Stimulated activated CD8-positive, alpha-beta memory T cell treated with anti-CD3 and anti-CD28 coated beads, Interleukin-15, amount 100 ng/mL, for 48 hours (primary cell): ENCODE measurements around the gene IQSEC2.

ENCODE experiments used
- DNase-seq, 2 donors: peaks; one replicate each; pipeline ENCODE4 v3.0.0-alpha.2; 2020; ENCODE audit warnings: low read depth in 2 of 2

IQSEC2 gene

DNA sequence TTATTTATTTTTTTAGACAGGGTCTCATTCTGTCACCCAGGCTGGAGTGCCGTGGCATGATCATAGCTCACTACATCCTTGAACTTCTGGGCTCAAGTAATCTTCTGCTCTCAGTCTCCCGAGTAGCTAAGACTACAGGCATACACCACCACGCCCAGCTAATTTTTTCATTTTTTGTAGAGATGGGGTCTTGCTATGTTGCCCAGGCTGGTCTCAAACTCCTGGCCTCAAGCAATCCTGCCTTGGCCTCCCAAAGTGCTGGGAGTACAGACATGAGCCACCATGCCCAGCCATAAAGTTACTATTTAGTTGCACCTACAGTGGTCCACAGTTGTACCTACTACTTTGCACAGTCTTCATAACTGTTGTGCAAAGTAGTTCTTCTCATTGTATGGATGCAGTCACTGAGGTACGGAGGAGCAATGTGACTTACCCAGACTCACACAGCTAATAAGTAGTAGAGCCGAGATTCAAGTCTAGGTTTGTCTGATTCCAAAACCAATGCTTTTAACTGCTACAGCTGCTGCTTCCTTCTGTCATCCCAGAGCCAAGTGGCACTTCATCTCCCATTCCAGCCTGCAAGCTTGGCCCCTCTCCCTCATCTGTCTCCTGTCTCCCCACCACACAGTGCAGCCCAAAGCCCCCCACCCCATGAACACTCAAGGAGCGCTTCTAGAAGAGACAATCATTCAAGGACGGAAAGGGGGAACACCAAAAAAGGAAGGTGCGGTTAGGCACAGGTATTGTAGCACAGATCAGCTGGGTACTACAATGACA lies 24.0 kb upstream of the IQSEC2 start:
- DNase-seq: no peak

DNA sequence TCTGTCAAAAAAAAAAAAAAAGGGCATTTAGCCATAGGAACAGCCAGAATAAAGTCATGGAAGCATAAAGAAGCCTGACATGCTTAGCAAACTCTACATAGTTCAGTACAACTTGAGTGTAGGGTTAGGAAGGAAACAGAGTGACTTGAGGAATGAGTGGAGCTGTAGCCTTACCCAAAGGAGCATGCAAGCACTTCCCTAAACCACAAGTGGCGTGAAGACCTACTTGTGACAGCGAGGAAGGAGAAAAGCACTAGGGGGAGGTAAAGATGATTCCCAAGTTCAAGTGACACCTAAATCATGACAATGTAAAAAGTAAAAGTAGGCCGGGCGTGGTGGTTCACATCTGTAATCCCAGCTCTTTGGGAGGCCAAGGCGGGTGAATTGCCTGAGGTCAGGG lies 21.8 kb upstream of the IQSEC2 start:
- no peak for DNase-seq

DNA sequence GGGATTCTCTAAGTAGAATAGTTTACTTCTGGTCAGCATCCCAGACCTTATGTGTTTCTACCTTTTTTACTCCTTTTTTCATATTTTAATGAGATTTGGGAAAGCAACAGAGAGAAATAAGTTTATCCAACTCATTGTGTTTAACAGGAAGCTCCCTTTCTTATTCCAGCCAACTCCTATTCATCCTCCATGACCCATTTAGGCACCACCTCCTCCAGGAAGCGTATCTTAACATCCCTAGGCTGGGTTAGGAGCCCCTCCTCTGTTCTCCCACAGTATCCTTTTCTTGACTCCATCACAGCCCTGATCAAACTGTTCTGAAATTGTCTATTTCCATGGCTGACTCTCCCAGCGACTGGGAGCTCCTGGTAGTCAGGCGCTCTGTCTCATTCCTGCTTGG lies 18.8 kb upstream of the IQSEC2 start:
- no peak for DNase-seq

DNA sequence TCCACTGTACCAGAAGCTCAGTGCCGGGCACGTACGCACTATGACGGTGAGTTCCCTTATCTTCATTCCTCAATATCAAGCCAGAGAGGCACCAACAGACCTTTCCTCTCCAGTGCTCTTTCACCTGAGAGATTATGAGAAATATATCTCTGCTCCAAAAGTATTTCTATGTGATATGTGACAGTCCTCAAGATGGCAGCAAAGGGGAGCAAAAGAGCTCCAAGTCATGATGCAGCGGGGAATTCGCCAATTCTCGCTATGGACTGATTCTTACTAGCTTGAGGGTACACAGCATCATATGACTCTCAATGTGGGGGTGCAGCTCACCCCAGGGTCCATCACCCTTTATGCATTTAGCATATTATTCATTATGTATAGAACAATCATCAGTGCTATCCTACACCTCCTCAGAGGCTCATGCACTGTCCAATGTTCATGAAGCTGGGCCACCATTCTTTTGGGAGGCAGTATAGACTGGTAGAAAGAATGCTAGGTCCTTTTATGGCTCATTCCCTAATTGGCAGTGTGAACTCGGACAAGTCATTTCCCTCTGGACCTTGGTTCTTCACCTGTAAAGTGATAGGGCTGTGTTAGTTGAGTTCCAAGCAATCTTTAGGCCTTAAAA lies 12.8 kb upstream of the IQSEC2 start:
- no peak for DNase-seq

DNA sequence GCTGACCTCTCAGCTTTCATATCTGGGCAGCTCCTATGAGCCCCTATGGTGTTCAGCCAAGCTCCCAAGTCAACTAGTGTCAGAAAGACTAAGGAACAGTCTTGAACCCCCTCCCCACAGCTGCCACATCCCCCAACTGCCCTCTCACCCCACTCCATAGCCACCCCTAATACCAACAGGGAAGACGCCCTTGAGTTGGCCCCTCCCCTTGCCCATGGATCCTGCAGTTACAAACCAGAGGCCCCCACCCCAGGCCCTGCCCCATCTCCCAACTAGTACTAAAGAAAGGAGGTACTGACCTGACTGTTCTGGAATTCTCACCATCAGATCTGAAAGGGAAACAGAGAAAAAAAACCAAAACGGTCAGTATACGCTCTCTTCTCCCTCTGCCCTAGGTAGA lies 10.2 kb upstream of the IQSEC2 start:
- DNase-seq: no peak

DNA sequence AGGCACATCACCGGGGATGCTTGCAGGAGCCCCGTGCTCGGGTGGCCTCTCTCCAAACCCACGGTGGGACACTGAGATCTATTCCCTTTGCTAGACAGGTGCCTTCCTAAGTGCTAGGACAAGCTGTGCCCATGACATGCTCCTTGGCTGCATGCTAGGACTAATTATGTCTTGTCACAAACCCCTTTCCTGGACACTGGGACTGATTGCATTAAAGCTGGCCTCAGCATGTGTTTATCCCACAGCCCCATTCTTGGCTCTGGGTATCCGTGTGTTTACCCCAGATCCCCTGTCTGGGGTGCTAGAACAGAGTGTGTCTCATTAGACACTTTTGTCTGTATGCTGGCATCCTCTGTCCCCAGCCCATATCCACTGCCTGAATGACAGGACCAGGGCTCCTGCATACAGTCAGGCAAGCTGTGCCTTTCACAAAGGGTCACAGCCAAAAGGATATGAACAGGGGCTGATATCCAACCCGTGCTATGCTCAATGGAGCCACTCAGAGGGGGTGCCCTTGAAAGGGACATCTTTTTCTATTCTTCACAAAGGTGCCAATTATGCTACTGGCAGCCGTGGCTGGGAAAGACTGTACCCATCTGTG lies 9.2 kb upstream of the IQSEC2 start:
- DNase-seq: no peak

DNA sequence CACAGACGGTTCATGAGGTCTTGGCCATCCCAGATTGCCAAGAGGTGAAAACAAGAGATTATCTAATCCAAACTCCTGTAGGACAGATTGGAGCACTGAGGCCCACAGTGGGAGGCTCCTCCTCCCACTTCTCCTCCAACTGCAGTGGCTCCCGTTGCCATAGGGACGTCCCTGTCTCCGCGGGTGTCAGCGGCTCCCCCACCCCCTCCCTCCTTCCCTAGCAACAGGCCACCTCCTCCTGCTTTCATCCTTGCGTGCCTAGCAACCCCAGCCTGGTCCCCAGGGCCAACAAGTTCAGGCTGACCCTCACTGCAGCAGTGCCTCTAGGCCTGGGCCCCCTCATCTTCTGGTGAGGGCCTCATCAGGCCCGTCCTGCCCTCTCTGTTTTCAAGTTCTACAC lies 6.8 kb upstream of the IQSEC2 start:
- DNase-seq: no peak

DNA sequence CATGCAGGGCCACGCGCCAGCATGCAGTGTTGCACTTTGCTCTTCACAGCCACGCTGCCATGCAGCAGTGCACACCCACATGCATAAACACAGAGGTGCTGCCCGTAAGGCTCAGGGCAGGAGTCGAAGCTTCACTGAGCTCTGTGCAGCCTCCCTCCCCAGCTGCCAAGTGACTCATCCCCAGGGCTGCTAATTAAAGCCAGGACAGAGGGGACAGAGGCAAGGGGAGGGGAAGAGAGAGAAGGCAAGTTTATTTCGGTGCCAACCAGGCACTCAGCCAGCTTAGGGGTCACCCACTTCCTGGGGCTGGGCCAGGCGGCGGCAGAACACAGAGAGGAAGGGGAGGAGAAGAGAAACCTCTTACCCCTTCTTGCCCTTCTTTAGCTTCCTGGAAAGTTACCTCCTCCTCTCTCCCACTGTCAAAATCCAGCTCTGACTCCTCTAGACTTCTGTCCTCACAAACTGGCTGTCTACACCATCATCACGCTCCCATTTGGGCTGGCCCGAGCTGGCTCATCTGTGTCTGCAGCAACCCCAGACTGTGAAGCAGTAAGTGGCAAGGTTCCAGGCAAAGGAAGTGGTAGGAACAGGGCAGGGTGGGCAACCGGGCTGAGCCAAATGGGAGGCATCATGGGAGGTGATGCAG lies 6.2 kb upstream of the IQSEC2 start:
- no peak for DNase-seq

DNA sequence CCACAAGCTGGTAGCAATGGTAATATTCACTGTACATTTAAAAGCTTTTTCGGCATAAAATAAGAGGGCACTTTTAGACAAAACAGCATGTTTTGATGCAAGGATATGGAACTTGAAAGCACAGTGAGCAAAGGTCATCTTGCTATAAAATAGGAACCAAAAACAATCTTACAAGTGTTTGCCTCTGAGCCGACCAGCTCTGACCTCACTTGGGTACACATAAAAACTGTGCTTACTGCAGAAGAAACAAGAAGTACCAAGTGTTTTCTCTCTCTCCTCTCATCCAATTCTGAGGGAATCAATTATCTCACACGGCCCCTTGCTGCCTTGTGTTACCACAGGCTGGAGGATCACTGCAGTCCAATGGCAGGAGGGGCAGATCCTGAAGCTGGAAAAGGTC lies 4.8 kb upstream of the IQSEC2 start:
- DNase-seq: no peak

DNA sequence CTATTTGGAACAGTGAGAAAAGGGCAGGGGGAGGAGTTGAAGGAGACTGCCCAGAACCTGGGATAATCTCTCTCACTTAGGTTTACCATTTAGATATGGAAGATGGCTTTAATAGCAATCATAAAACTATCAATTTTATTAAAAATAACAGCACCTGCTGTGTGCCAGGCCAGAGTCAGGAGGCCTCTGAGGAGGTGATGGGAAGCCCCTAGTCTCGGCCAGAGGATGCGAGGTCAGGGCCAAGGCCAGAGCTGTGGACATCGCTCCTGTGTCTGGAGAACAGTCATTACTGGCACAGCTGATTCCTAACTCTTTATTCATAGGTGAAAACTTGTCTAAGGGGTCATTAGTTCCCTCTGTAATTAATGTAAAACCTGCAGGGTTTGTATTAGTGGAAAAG lies 4.2 kb upstream of the IQSEC2 start:
- DNase-seq: no peak

DNA sequence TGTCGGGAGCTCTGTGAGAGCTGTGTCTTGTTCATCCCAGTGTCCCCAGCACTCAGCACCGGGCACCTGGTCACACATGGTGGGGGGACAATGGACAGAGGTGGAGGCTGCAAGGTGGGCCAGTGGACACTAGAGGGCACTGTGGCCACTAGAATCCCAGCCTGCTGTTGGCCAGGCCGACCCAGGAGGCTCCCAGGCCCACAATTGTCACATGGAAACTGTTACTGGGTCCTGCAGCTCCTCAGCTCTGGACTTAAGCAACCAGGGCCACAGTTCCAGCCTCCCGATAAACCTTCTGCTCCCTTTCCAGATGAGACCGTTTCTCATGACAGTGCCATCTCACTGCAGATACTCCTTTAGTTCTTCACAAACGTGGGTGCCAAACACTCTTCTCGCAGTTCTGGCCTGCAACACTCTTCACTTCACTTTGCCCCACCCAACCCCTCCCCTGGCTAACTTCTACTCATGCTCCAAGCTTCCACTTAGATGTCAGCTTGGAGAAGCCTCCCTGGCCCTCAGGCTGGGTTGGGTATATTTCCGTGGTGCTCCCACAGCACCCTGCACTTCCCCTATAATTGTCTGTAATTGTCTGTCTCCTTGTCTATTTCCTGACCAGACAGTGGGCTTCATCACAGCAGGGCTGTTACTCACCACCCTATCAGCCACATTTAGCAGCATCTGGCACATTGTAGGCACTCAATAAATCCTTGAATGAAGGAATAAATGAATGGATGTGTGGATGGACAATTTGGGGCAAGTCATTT lies 3.5 kb upstream of the IQSEC2 start:
- DNase-seq: peak; percentile 31 to 32

DNA sequence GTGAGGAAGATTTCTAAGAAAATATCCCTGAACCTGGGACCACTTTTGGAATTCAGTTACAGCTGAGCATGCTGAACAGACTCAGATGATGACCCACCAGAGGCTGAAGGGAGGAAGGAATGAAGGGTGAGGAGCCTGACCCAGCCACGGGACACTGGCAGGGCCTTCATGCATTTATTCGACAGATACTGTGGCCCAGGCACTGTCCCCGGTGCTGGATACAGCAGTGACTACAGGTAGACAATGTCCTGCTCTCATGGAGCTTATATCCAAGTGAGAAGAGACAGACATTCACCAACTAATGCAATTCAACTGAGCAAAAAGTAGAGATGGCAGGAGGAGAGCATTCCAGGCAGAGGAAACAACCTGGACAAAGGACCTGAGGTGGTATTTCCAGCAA lies 2.2 kb upstream of the IQSEC2 start:
- DNase-seq: no peak

DNA sequence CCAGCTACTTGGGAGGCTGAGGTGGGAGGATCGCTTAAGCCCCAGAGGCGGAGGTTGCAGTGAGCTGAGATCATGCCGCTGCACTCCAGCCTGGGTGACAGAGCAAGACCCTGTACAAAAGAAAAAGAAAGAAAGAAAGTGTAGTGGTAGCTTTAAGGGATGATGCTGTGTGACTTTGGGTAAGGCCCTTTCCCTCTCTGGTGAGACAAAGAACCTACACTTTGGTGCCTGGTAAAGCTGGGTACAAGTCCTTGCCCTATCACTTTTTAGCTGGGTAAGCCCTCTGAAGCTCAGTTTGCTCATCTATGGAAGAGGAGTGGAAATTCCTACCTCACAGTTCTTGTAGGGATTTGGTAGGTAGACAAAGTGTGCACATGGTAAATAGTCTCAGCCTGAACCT lies 1.7 kb upstream of the IQSEC2 start:
- DNase-seq: no peak

DNA sequence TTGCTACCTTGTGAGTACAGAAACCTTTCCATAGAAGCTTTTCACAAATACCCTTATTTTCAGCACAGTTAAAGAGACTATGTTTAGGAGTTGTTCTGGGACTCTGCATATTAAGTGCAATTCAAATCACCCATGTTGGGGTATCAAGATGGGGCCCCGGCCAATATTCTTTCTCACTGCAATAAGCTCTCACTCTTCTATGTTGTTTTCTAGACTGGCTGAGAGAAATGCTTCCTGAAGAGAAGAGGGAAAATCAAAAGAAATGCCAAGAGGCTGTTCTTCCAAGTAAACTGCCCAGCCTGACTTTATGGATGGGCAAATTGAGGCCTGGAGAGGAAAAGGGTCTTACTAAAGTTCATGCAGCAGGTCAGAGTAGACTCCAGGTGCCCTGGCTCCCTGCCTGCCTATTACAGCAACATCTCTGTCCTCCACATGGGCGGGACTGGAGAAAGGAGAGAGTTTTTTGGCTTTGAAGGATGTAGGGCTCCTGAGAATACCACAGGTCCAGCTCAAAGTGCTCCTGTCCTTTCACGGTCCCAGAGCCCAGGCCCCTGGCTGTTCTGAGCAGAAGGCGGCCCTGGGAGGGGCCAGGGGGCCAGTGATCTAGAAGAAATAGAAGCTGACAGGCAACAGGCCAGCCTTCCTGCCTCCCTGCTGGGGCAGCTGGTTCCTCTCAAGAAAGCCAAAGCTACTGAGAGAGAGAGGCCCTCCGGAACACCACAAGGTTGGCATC lies 745 bp upstream of the IQSEC2 start:
- no peak for DNase-seq

DNA sequence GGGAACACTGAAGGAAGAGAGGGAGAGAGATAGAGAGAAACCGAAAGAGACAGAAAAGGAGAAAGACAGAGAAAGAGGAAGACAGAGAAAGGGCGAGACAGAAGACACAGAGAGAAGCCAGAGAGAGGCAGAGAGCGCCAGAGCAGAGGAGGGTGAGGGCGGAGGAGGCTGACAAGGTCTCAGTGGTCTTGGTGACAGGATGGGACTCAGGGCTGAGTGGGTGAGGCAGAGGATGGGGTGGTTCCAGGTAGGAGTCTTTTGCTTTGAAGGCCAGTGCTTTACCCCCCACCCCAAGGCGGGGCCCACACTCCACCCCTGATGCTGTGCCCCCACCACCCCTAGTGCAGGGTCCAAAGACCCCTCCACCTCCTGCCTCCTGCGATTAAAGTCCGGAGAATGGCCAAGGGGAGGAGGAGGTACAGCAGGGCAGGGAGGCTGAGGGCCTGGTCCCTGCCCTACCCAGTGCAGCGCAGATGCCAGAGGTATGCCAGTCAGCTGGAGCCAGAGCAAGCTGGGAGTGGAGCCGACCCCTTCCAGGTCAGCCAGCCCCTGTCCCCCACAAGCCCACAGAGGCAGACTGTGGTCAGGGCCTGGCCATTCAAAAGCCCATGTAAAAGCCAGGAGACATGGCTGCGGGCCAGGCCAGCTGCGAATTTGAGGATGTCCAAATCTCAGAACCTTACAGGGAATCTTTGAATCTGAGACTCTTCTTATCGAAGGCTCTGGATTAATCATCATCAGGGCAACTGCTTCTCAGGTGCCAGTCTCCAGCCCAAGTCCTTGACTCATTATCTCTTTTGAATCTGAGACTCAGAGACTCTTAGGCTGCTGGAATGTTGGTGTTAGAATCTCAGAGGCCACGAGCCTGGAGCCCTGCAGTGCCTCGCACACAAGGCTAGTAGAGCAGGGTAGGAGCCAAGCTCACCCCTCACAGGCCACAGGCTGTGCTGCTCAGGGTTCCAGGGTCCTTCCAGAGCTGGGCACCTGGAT lies 758 bp downstream of the IQSEC2 start:
- no peak for DNase-seq

DNA sequence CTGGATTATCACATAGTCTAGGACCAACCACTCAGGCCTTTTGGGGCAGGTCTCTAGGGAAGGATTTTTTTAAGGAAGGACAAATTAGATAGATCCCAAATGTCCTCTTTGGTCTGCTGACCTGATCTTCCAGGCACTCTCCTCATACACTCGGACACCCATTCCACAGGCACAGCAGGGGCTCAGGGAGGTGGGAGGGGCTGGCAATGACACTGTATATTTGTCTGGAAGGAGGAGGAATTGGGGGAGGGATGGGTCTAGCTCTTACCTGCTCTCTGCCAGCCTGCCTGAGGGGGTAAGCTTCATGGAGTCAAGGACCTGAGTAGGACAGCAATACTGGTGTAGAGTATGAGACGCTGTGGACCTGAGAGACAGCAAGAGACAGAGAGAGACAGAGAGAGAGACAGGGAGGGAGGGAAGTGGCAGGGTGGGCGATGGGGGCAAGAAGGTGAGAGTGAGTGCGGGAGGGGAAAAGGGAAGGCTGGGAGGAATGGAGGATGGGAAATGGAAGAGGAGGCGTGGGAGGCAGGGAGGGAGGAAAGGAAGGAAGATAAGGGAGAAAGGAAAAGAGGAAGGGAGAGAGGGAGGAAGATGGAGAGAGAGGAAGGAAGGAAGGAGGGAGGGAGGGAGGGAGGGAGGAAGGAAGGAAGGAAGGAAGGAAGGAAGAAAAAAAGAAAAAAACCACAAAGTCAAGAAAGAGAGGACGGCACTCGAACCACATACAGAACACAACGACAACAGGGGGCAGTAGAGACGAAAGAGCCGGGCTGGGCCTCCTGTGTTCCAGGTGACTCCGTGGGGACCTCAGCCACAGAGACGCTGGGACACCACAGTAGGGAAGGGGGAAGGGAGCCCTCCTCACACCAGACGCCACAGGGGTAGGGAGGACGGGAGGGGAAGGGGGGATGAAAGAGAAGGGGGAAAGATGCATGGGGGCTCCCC lies 1.8 kb downstream of the IQSEC2 start:
- DNase-seq: no peak

DNA sequence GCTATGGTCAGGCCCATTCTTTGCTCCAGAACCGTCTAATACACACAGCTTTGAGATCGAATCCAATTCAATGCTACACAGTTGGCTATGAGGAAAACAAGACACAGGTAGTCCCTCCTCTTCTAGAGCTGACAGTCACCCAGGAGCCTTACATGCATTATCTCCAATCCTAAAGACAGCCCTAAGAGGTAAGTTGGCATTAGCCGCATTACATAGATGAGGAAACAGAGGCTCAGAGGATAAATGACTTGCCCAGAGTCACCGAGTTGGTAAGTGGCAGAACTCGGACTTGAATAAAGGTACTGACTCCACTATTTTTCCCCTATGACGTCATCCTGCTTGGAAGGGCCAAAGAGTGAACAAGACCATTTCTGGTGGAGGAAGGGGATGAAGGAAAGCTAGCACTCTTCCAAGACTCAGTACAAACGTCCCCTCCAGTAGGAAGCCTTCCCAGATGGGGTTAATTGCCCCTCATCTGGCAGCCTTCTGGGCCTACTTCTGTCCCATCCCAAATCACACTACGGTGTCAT lies 8.5 kb downstream of the IQSEC2 start:
- DNase-seq: no peak

DNA sequence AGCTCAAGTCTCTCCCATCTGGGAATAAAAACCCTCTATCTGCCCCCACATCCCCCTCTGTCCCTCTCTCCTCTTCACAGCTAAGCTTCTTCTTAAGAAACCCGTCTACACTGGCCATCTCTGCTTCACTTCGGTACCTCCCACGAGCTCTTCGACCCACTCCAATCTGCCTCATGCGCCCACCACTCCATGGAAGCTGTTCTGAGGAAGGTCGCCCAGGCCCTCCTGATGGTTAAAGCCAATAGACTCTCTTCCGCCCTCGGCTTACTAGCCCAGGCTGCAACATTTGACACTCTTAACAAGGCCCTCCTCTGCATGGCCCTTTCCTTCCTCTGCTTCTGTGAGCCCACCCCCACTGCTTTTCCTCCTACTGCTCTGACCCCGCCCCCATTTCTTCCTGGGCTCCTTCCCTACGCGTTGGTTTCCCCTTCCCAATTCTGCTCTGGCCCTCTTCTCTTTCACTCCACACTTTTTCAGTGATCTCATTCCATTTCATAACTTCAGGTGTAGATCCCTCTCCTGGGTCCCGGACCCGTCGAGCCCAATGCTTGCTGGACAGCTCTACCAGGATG lies 11.8 kb downstream of the IQSEC2 start:
- DNase-seq: no peak
